GM03348 (cell line): ENCODE results near the gene IL15RA.
"Not testable (repeated sequence)": the region's sequence is repeated elsewhere in the genome, so short reads cannot be mapped to it uniquely, and the experiment has no call there.

ENCODE experiments used
- DNase-seq: peaks from one replicate; pipeline ENCODE4 v3.0.0; 2012; ENCODE audit warnings: low spot score

IL15RA gene

GRCh38 chr10:5921746-5922145 lies 55.6 kb downstream of the IL15RA start:
- no peak for DNase-seq

DNA sequence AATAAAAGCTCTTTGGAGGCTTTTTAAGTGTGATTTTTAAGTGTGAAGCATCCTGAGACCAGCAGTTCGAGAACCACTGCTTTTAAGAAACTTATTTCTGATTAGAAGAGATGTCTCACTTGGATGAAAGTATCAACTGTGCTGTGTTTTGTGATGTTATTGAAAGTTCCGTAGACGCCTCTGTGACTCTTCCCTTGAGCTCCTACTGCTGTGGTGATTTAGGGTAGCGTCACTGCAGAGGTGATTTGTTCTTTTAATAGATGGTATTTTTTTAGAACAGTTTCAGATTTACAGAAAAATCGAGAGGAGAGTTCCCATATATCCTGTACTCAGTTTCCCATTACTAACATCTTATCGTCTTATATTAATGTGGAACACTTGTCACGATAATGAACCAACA lies 57.8 kb downstream of the IL15RA start:
- DNase-seq = no peak

- no peak for DNase-seq
Measured at GRCh38 chr10:5918763-5919162, 58.6 kb downstream of the IL15RA start.

DNA sequence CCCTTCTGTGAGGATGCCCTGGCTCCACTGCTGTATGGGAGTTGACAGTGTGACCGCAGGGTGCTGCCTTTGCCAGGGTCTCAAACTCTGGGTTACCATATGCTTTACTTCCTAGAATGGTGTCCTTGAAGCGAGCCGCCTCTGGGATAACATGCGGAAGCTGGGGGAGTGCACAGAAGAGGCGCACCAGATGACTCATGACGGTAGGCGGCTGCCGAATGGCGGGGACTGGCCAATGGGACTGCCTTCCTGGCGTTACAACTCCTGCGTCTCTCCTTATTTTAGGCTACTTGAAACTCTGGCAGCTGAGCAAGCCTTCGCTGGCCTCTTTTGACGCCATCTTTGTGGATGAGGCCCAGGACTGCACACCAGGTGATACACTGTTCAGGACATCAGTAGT lies 60.0 kb downstream of the IL15RA start:
- DNase-seq = no peak

DNA sequence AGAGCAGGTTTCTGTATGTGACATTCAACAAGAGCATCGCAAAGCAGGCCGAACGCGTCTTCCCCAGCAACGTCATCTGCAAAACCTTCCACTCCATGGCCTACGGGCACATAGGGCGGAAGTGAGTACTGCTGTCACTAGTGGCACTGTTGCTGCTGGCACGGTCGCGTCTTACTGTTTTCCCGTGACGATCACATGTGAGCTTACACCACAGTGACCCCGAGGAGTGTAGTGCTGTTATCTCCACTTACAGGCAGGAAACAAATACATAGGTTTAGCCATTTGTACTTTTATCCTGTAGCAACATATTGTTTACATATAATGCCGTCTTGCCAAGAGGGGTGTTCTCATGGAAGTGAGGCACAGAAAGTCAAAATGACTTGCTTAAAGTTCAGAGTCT lies 61.9 kb downstream of the IL15RA start:
- DNase-seq = no peak

- DNase-seq = no peak
Measured at GRCh38 chr10:5913736-5914135, 63.6 kb downstream of the IL15RA start.

GRCh38 chr10:5911670-5912069 lies 65.7 kb downstream of the IL15RA start:
- DNase-seq = no peak

DNA sequence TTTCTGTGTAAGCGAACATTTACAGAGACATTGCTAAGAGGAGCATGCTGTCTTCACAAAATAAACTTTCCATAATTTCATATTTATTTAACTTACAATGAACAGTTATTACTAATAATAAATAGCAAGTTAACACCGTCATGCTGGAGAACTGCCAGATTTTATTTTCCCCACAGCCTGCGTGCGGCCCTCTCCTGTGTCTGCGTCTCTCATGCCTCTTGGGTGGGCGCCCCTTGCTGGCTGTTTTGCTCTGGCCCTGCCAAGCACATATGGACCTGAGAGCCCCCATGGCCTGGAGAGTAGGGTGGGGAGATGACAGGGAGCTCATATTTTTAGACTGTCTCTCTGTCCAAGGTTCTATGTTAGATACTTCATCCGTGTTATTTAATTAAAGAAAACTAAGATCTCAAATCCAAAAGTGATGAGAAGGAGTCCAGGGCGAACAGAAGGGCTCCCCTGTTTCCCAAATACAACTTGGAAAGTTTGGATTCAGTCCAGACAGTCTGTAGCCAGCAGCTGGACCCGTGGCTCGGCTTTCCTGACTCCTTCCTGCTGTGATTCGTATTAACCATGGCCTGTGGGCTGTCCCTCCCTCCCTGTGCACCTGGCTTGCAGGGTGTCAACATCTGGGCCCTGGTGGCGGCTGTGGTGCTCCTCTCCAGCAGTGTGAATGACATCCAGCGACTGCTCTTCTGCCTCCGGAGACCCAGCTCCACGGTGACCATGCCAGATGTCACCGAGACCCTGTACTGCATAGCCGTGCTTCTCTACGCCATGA lies 66.8 kb downstream of the IL15RA start:
- no peak for DNase-seq

- DNase-seq = not testable (repeated sequence)
Measured at GRCh38 chr10:5908676-5909075, 68.7 kb downstream of the IL15RA start.

DNA sequence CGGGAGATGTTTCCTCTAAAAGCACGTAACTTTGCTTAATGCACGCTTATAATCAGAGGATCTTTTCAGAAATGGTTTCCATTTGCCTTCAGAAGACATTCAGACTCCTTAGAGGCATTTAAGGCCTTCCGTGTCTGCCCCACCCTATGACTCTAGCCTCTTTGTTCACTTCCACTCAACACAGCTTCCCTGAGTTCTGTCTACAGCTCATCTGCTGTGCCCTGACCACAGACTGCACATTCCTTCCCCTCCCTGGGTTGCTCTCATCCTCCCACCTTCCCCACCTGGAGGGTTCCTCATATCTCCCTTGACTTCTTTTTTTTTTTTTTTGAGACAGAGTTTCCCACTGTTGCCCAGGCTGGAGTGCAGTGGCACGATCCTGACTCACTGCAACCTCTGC lies 70.7 kb downstream of the IL15RA start:
- DNase-seq = no peak

- no peak for DNase-seq
Measured at GRCh38 chr10:5905854-5906507, 71.4 kb downstream of the IL15RA start.

DNA sequence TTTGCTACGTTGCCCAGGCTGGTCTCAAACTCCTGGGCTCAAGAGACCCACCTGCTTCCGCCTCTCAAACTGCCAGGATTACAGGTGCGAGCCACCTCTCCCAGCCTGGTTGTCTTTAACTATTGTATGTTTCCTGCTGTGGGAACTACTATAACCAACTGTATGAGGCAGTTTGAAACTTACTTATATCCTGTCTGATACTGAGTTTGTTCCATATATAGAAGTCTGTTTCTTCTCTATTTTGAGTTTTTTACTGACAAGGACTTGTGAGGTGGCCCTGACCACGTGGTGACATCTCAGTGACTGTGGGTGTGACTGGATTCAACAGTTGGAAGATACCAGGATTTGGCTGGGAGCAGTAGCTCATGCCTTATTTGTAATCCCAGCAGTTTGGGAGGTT lies 73.1 kb downstream of the IL15RA start:
- DNase-seq = no peak

DNA sequence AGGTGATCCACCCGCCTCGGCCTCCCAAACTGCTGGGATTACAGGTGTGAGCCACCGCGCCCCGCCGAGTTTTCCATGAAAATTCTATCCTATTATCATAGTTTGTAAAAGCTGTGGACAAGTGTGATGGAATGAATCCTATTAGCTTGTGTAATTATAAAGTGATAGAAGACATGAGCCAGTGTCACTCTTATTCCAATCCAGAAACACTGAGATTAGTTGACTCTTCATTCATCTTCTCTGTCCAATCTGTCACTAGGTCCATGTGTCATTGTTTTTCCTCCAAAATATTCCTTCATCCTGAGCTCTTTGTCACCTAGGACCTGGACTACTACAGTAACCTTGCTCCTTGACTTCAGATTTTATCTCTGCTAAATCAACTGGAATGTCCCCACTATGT lies 73.8 kb downstream of the IL15RA start:
- no peak for DNase-seq

- DNase-seq = no peak
Measured at GRCh38 chr10:5902511-5903274, 74.7 kb downstream of the IL15RA start.
